Activated CD4-positive, alpha-beta T cell treated with anti-CD3 and anti-CD28 coated beads for 1 hour (primary cell): ENCODE measurements around the gene CENATAC.
"Not testable (repeated sequence)": the region's sequence is repeated elsewhere in the genome, so short reads cannot be mapped to it uniquely, and the experiment has no call there.

Source experiments
- DNase-seq: peaks from one replicate; pipeline ENCODE4 v3.0.0-alpha.2; 2020

CENATAC gene

DNA sequence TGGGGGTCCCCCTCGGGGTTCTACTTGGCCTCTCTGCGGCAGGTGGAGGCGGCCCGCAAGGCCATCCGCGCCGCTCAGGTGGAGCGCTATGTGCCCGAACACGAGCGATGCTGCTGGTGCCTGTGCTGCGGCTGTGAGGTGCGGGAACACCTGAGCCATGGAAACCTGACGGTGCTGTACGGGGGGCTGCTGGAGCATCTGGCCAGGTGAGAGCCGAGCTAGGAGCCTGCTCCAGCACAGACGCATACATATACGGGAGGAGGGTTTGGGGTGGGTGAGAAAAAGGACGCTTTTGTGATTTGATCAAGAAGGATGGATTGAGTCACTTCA, 415 bp downstream of the CENATAC start:
- no peak for DNase-seq

DNA sequence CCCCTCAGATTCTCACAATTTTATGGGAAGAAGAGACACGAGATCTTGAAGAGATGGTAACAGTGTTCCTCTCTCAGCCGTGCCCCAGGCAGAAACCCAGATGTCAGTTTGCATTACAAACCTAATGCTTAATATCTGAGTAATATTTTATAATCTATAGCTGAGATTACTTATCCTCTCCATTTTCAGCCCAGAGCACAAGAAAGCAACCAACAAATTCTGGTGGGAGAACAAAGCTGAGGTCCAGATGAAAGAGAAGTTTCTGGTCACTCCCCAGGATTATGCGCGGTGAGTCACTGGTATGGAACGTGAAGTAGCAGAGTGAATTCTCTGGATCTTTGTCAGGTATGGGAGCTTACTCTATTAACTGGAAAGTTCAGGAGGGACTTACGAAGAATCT, 884 bp downstream of the CENATAC start:
- DNase-seq: no peak

DNA sequence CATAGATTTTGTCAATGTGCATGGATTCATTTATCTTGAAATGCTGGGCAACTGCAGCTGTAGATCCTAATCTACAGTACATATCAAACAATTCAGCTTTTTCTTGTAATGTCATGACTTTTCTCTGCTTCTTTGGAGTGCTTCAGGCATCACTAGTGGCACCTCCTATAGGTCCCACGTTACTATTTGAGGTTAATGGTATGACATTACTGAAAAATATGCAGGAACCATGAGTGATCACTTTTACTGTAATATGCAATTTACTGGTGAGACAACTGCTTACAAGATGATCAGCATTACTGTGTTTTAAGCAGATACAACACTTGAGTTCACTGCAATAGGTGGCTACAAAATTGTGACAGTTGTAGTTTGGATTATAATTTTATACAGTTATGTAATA, 3.0 kb downstream of the CENATAC start:
- no peak for DNase-seq

DNA sequence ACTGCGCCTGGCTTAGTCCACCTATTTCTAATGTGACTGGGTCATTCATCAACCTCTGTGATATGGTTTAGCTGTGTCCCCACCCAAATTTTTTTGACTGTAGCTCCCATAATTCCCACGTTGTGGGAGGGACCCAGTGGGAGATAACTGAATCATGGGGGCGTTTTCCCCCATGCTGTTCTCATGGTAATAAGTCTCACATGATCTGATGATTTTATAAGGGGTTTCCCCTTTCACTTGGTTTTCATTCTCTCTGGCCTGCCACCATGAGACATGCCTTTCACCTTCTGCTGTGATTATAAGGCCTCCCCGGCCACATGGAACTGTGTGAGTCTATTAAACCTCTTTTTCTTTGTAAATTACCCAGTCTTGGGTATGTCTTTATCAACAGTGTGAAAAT, 8.7 kb downstream of the CENATAC start:
- no peak for DNase-seq

GRCh38 chr11:119011476-119012053, 13.6 kb downstream of the CENATAC start:
- DNase-seq: no peak

GRCh38 chr11:119012629-119013170, 14.8 kb downstream of the CENATAC start:
- no peak for DNase-seq

GRCh38 chr11:119014209-119014924, 16.4 kb downstream of the CENATAC start:
- DNase-seq: no peak

GRCh38 chr11:119015054-119015611, 17.2 kb downstream of the CENATAC start:
- no peak for DNase-seq

- no peak for DNase-seq
Measured at GRCh38 chr11:119016216-119017009, 18.5 kb downstream of the CENATAC start.

- DNase-seq: not testable (repeated sequence)
Measured at GRCh38 chr11:119017377-119017776, 19.4 kb downstream of the CENATAC start.

DNA sequence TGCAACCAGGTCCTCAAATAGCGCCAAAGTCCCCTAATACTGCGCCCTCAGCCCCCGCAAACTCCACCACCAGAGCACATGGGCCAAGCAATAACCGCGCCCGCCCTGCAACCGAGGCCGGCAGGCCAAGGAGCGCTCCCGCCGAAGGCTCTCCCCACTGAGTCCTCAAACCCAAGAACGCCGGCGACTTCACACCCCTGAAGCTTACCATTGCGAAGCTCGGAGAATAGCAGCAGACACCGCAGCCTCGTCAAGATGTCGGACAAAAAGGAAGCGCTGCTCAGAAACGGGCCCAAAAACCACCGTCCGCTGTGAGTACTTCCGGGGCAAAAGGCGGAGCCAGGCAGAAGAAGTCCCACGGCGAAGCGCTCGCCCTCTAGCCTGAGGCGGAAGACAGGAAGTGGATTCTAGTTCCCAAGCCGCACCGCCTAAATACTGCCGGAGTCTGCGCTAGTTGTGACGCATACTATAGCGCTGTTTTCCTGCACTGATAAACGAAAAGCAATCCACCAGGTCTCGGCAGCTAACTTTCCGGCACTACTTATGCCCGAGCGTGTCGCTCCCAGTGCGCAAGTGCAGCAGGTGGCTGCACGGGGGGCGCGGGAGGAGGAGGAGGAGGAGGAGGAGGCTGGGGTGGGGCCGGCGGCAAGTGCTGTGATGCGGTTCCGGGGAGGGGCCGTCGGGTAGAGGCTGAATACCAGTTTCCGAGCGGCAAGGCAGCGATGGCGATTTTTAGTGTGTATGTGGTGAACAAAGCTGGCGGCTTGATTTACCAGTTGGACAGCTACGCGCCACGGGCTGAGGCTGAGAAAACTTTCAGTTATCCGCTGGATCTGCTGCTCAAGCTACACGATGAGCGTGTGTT, 20.4 kb downstream of the CENATAC start, which contains the start of the genes RPS25 and TRAPPC4:
RPS25 (minus strand) TSS at position 270 of the 865 bp plus-strand sequence; CDS start at position 211, 59 bp downstream.
TRAPPC4 (plus strand) TSS at position 693 of the 865 bp plus-strand sequence; CDS start at position 723, 30 bp downstream.
- peak; percentile 92 for DNase-seq

- no peak for DNase-seq
Measured at GRCh38 chr11:119019996-119020395, 22.1 kb downstream of the CENATAC start.

DNA sequence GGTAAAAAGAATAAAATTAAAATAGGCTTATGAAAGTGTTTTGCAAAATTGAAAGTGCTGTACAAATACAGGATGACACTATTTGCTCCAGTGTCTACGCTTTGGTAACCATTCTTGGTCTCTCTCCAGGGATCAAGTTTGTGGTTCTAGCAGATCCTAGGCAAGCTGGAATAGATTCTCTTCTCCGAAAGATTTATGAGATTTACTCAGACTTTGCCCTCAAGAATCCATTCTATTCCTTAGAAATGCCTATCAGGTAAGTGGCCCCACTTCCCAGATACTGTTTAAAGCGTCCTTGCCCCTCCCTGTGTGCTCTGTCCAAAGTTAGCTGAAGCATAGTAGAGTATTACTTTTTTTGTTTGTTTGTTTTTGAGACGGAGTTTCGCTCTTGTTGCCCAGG, 23.7 kb downstream of the CENATAC start:
- no peak for DNase-seq

- no peak for DNase-seq
Measured at GRCh38 chr11:119023741-119024140, 25.8 kb downstream of the CENATAC start.

GRCh38 chr11:119024430-119025098, 26.6 kb downstream of the CENATAC start:
- no peak for DNase-seq

- DNase-seq: no peak
Measured at GRCh38 chr11:119025099-119025473, 27.1 kb downstream of the CENATAC start.

DNA sequence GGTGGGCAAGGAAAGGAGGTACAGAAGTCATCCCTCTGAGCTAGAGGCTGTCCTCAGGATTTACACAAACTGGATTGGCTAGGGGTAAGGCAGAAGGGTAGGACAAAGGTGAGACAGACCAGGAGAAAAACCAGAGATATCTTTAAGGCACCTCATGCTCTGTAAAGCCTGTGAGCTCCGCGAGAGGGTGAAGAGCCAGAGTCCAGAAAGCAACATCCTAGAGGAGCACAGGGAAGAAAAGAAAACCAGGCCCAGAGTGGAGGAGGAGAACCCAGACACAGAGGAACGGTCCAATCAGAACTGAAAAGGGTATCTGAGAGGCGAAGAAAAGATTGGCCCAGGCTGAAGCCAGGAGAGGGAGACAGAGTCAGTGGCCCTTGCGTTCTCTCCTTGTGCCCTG, 27.6 kb downstream of the CENATAC start:
- DNase-seq: no peak

DNA sequence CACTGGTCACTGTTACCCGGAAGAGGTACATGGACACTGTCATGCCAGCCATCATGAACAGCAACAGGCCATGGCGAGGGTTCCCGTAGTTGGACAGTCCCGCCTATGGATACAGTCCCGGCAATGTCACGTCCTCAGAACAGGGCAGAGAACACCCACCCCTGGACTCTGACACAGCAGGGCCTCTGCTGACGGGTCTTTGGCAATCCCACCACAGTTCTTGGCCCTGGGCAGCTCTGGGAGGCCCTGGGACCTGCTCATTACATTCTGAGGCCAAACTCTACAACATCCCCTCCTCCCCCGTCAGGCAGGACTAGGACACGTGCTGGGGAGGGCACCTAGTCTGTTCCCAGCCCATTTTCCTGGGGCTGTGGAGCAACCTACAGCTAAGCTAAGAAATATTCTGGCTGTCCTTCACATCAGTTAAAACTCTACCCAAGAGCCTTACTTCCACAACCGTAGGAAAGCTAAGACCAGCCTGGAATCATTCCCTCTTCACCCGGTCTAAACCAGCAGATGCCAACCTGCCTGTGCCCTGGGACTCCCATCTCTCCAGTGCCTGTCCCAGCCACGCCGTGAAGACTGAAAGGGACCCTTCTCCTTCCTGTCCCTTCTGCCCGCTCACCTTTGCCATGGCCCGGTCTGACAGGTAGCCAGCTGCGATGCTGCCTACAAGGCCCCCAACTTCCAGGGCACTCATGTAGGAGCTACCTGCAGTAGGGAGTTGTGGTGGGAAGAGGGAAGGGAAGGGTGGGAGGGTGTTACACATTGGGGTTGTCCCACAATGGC, 28.2 kb downstream of the CENATAC start:
- DNase-seq: no peak

DNA sequence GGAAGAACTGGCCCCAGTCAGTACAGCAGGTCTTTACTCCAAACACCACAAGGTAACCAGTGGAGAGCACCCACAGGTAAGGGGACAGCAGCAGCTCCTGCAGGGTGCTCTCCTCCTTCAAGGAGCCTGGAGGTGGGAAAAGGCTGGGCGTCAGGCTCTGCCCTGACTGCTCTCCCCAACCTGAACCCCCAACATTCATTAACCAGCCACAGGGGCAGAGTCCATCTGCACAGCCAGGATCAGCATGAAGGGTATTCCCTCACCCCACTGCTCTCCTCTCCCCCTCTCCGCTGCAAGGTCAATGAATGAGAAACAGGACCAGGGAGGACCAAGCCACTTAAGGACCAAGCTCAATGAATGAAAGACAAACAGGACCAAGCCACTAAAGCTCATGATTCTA, 29.0 kb downstream of the CENATAC start:
- DNase-seq: no peak

DNA sequence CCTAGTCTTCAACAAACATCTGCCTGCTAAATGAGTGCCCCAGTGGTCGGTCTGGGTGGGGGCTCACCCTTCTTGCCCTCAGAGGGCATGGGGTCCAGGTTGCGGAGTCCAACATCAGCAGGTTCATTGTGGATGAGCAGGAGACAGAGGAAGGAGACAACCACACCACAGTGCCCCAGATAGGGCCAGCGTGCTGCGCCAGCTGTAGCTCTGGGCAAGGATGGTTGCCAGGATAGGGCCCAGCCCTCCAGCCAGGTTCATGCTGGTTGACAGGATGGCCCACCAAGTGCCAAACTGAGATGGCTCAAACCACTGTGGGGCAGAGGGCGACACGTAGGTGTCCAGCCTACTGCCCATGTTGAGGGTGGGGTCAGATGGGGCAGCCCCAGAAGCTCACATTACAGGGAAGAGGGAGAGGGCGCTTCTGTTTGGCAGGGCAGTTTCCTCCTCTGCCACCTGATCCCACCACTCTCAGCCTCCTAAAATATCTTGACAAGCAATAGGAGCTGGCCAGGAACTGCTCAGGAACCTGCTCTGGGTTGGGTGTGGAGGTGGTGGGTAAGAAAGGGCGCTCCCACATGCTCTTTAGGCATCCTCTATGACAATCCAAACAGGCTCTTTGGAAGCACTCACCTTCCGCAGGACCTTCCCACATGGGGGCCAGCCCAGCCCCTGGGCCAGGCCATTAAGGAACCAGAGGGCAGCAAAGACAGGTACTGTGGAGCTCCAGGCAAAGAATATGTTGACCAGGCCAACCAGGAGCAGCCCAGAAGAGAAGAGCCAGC, 29.8 kb downstream of the CENATAC start:
- no peak for DNase-seq
